SJCRH30 (cell line): ENCODE data around the gene GMNC. TPM values are rescaled to one million over a fixed set of nuclear protein-coding genes. Genes with fewer than 3 reads are reported as not detected.

Source experiments
- DNase-seq, 2 experiments: peaks; one replicate each; pipeline ENCODE4 v3.0.0-alpha.2; 2015 to 2020
- H3K27ac ChIP-seq: fragments of 250-450 bp; sonication (Bioruptor Pico); 2 replicates; pipeline ENCODE4 v1.5.1; 2020; ENCODE audit warnings: mild to moderate bottlenecking, moderate library complexity
- H3K27me3 ChIP-seq: fragments of 250-450 bp; sonication (Bioruptor Pico); 2 replicates; pipeline ENCODE4 v1.5.1; 2020; ENCODE audit warnings: mild to moderate bottlenecking, moderate library complexity
- H3K36me3 ChIP-seq: fragments of 250-450 bp; sonication (Bioruptor Pico); 2 replicates; pipeline ENCODE4 v1.5.1; 2020; ENCODE audit warnings: mild to moderate bottlenecking, moderate library complexity
- H3K4me1 ChIP-seq: fragments of 250-450 bp; sonication (Bioruptor Pico); 2 replicates; pipeline ENCODE4 v1.5.1; 2020; ENCODE audit warnings: mild to moderate bottlenecking, moderate library complexity
- H3K4me3 ChIP-seq: fragments of 250-450 bp; sonication (Bioruptor Pico); 2 replicates; pipeline ENCODE4 v1.5.1; 2020; ENCODE audit warnings: mild to moderate bottlenecking, moderate library complexity
- H3K9me3 ChIP-seq: fragments of 250-450 bp; sonication (Bioruptor Pico); replicated peaks from 2 replicates; pipeline ENCODE4 v1.5.1; 2020; ENCODE audit warnings: mild to moderate bottlenecking, moderate library complexity
- total RNA-seq: library from RNA; depleted of rRNA; stranded (reverse); fragments of >200 nt; shearing (Covaris generic); gene quantifications from 2 replicates; pipeline ENCODE4 v1.2.3, GENCODE V29; 2014

Gene GMNC
- total RNA-seq, 1 experiment from 2014 or later = not detected

GRCh38 chr3:190865419-190865818, 2.9 kb upstream of the GMNC start:
- H3K4me3 ChIP-seq = no peak overlapping the region
- DNase-seq = no peak
- no peaks in the 10 kb centered on the region for H3K9me3 ChIP-seq
- no peaks in the 10 kb centered on the region for H3K36me3 ChIP-seq
- no peaks in the 10 kb centered on the region for H3K27me3 ChIP-seq
- H3K27ac ChIP-seq = no peak overlapping the region
- peaks cover 3% of the 10 kb centered on the region; the same call in 1 of the 2 replicates for H3K4me1 ChIP-seq

GRCh38 chr3:190864002-190864401, 1.5 kb upstream of the GMNC start:
- DNase-seq = no peak

GRCh38 chr3:190863119-190863465, 598 bp upstream of the GMNC start:
- DNase-seq = no peak
- Histone ChIP-seq H3K4me3 (peak overlapping the region; percentile 67), H3K27me3 (no peaks in the 10 kb centered on the region), H3K27ac (no peak overlapping the region), H3K4me1 (no peaks in the 10 kb centered on the region), H3K36me3 (no peaks in the 10 kb centered on the region), H3K9me3 (no peaks in the 10 kb centered on the region)

More at GRCh38 chr3:190864002-190864401, 1.5 kb upstream of the GMNC start:
- no peak overlapping the region for H3K4me3 ChIP-seq
- H3K27ac ChIP-seq = no peak overlapping the region
- no peaks in the 10 kb centered on the region for H3K36me3 ChIP-seq
- no peaks in the 10 kb centered on the region for H3K9me3 ChIP-seq
- no peaks in the 10 kb centered on the region for H3K27me3 ChIP-seq
- no peaks in the 10 kb centered on the region for H3K4me1 ChIP-seq

GRCh38 chr3:190860521-190860920, 2.0 kb downstream of the GMNC start:
- H3K27ac ChIP-seq = no peak overlapping the region
- H3K4me3 ChIP-seq = no peak overlapping the region
- no peak for DNase-seq
- H3K36me3 ChIP-seq = no peaks in the 10 kb centered on the region
- no peaks in the 10 kb centered on the region for H3K9me3 ChIP-seq
- no peaks in the 10 kb centered on the region for H3K4me1 ChIP-seq
- H3K27me3 ChIP-seq = no peaks in the 10 kb centered on the region

GRCh38 chr3:190855151-190855550, 7.3 kb downstream of the GMNC start:
- DNase-seq = no peak
- no peaks in the 10 kb centered on the region for H3K9me3 ChIP-seq
- no peaks in the 10 kb centered on the region for H3K27me3 ChIP-seq
- H3K4me1 ChIP-seq = no peaks in the 10 kb centered on the region
- H3K4me3 ChIP-seq = no peak overlapping the region
- no peak overlapping the region for H3K27ac ChIP-seq
- no peaks in the 10 kb centered on the region for H3K36me3 ChIP-seq

GRCh38 chr3:190854062-190854461, 8.4 kb downstream of the GMNC start:
- DNase-seq = no peak
- Histone ChIP-seq H3K9me3 (no peaks in the 10 kb centered on the region), H3K4me1 (no peaks in the 10 kb centered on the region), H3K27ac (no peak overlapping the region), H3K27me3 (no peaks in the 10 kb centered on the region), H3K4me3 (no peak overlapping the region), H3K36me3 (no peaks in the 10 kb centered on the region)

GRCh38 chr3:190853464-190853863, 9.0 kb downstream of the GMNC start:
- no peaks in the 10 kb centered on the region for H3K36me3 ChIP-seq
- no peak overlapping the region for H3K4me3 ChIP-seq
- no peak for DNase-seq
- no peaks in the 10 kb centered on the region for H3K4me1 ChIP-seq
- no peak overlapping the region for H3K27ac ChIP-seq
- no peaks in the 10 kb centered on the region for H3K9me3 ChIP-seq
- no peaks in the 10 kb centered on the region for H3K27me3 ChIP-seq

GRCh38 chr3:190849607-190850006, 12.9 kb downstream of the GMNC start:
- H3K27me3 ChIP-seq = no peaks in the 10 kb centered on the region
- DNase-seq = no peak
- no peaks in the 10 kb centered on the region for H3K36me3 ChIP-seq
- H3K9me3 ChIP-seq = no peaks in the 10 kb centered on the region
- H3K4me3 ChIP-seq = no peak overlapping the region
- H3K27ac ChIP-seq = no peak overlapping the region
- H3K4me1 ChIP-seq = no peaks in the 10 kb centered on the region

GRCh38 chr3:190848870-190849269, 13.6 kb downstream of the GMNC start:
- no peak overlapping the region for H3K4me3 ChIP-seq
- DNase-seq = no peak
- no peak overlapping the region for H3K27ac ChIP-seq

GRCh38 chr3:190847436-190847835, 15.1 kb downstream of the GMNC start:
- Histone ChIP-seq H3K9me3 (no peaks in the 10 kb centered on the region), H3K4me3 (no peak overlapping the region), H3K27ac (no peak overlapping the region), H3K36me3 (no peaks in the 10 kb centered on the region), H3K4me1 (no peaks in the 10 kb centered on the region), H3K27me3 (no peaks in the 10 kb centered on the region)
- DNase-seq = no peak

More at GRCh38 chr3:190848870-190849269, 13.6 kb downstream of the GMNC start:
- H3K36me3 ChIP-seq = no peaks in the 10 kb centered on the region
- H3K9me3 ChIP-seq = no peaks in the 10 kb centered on the region
- no peaks in the 10 kb centered on the region for H3K4me1 ChIP-seq
- no peaks in the 10 kb centered on the region for H3K27me3 ChIP-seq

- Histone ChIP-seq H3K36me3 (no peaks in the 10 kb centered on the region), H3K4me3 (no peak overlapping the region), H3K27ac (no peak overlapping the region), H3K4me1 (no peaks in the 10 kb centered on the region), H3K27me3 (no peaks in the 10 kb centered on the region), H3K9me3 (no peaks in the 10 kb centered on the region)
- peak in 1 of 2 experiments; percentile 22 for DNase-seq
Measured at GRCh38 chr3:190840146-190840545, 22.3 kb downstream of the GMNC start.

GRCh38 chr3:190831225-190831624, 31.3 kb downstream of the GMNC start:
- Histone ChIP-seq H3K9me3 (no peaks in the 10 kb centered on the region), H3K4me3 (no peak overlapping the region), H3K27me3 (no peaks in the 10 kb centered on the region), H3K27ac (no peak overlapping the region), H3K4me1 (no peaks in the 10 kb centered on the region), H3K36me3 (no peaks in the 10 kb centered on the region)
- DNase-seq = no peak

- no peak for DNase-seq
- Histone ChIP-seq H3K36me3 (no peaks in the 10 kb centered on the region), H3K4me1 (no peaks in the 10 kb centered on the region), H3K27ac (no peak overlapping the region), H3K9me3 (no peaks in the 10 kb centered on the region), H3K27me3 (no peaks in the 10 kb centered on the region), H3K4me3 (no peak overlapping the region)
Measured at GRCh38 chr3:190830031-190830430, 32.5 kb downstream of the GMNC start.

GRCh38 chr3:190826018-190826417, 36.5 kb downstream of the GMNC start:
- Histone ChIP-seq H3K9me3 (no peaks in the 10 kb centered on the region), H3K36me3 (no peaks in the 10 kb centered on the region), H3K27me3 (no peaks in the 10 kb centered on the region), H3K4me1 (no peaks in the 10 kb centered on the region), H3K27ac (no peak overlapping the region), H3K4me3 (no peak overlapping the region)
- no peak for DNase-seq

- no peaks in the 10 kb centered on the region for H3K27me3 ChIP-seq
- no peaks in the 10 kb centered on the region for H3K36me3 ChIP-seq
- H3K9me3 ChIP-seq = no peaks in the 10 kb centered on the region
- no peak for DNase-seq
- H3K4me1 ChIP-seq = no peaks in the 10 kb centered on the region
- H3K4me3 ChIP-seq = no peak overlapping the region
- no peak overlapping the region for H3K27ac ChIP-seq
Measured at GRCh38 chr3:190825386-190826016, 37.0 kb downstream of the GMNC start.

- H3K27me3 ChIP-seq = no peaks in the 10 kb centered on the region
- H3K36me3 ChIP-seq = no peaks in the 10 kb centered on the region
- no peaks in the 10 kb centered on the region for H3K9me3 ChIP-seq
- H3K4me1 ChIP-seq = no peaks in the 10 kb centered on the region
- peak; percentile 32 to 78 for DNase-seq
- H3K27ac ChIP-seq = no peak overlapping the region
- peak overlapping the region; percentile 16; the same call in 1 of the 2 replicates for H3K4me3 ChIP-seq
Measured at GRCh38 chr3:190811775-190812480, 50.6 kb downstream of the GMNC start.
